A673 (cell line): ENCODE results near the gene SHROOM3.

Experiments used
- EZH2 ChIP-seq: fragments of 200-600 bp; sonication (generic); IDR thresholded peaks from 2 replicates; pipeline ENCODE4 v1.6.1; 2017; ENCODE audit warnings: borderline replicate concordance, low read depth, mild to moderate bottlenecking, mixed read lengths, antibody characterized with exemption, low read length; ENCODE audit not compliant: poor library complexity, severe bottlenecking
- TF ChIP-seq, protein P1 (sequence below): fragments of 300-800, 200-600 bp; sonication (generic); conservative IDR thresholded peaks from 2 replicates; pipeline ENCODE4 v1.5.1; 2017; ENCODE audit warnings: low read depth, mild to moderate bottlenecking, antibody characterized with exemption, low read length, moderate library complexity, mixed read lengths

DNA sequence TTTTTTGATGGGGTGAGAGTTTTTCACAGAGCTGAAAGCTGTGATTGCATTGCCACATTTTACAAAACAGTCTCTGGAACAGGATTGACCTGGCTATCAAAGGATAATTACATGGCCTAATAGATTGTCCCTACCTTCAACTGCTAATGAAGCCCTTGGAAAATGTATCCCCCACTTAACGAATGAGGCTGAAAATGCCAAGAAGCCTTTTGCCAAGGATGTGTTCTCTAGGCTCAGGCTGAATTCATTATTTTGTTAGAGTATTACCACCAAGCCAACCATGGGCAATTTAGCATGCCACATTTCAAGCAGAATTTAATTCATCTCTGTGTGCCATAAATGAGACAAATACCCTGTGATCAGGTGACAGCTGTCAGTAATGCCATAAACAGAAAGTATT is 35.5 kb downstream of the SHROOM3 start:
- TF ChIP-seq, protein P1, sequence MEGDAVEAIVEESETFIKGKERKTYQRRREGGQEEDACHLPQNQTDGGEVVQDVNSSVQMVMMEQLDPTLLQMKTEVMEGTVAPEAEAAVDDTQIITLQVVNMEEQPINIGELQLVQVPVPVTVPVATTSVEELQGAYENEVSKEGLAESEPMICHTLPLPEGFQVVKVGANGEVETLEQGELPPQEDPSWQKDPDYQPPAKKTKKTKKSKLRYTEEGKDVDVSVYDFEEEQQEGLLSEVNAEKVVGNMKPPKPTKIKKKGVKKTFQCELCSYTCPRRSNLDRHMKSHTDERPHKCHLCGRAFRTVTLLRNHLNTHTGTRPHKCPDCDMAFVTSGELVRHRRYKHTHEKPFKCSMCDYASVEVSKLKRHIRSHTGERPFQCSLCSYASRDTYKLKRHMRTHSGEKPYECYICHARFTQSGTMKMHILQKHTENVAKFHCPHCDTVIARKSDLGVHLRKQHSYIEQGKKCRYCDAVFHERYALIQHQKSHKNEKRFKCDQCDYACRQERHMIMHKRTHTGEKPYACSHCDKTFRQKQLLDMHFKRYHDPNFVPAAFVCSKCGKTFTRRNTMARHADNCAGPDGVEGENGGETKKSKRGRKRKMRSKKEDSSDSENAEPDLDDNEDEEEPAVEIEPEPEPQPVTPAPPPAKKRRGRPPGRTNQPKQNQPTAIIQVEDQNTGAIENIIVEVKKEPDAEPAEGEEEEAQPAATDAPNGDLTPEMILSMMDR: no peak
- no peak for TF ChIP-seq EZH2
